HepG2 (cell line): ENCODE results near the gene HNRNPF. TPM values are rescaled to one million over a fixed set of nuclear protein-coding genes. Genes with fewer than 3 reads are reported as not detected.
A peak's percentile ranks its signal among the peaks of the same experiment; 100 is the strongest.

Experiments used
- ARHGAP35 ChIP-seq: sonication (generic); formaldehyde crosslinking; IDR thresholded peaks from 2 replicates; pipeline ENCODE4 v1.9.0; 2022; ENCODE audit warnings: mild to moderate bottlenecking, inconsistent platforms, moderate library complexity, missing genetic modification reagents, borderline replicate concordance
- CCDC6 ChIP-seq: sonication (generic); formaldehyde crosslinking; IDR thresholded peaks from 2 replicates; pipeline ENCODE4 v1.8.1; 2022; ENCODE audit warnings: mild to moderate bottlenecking, missing genetic modification reagents, moderate library complexity
- HNF4G ChIP-seq, 2 experiments: sonication (generic) in 1 of 2; formaldehyde crosslinking in 1 of 2; IDR thresholded peaks; 2 replicates each; pipeline versions ENCODE4 v1.4.0 to v1.6.1; 2011 to 2020; ENCODE audit warnings: borderline replicate concordance in 2 of 2, low read depth in 2 of 2, mild to moderate bottlenecking in 2 of 2, low read length in 1 of 2, missing genetic modification reagents in 1 of 2, moderate library complexity in 1 of 2
- KDM4B ChIP-seq: sonication (generic); formaldehyde crosslinking; IDR thresholded peaks from 2 replicates; pipeline ENCODE4 v1.4.0; 2020; ENCODE audit warnings: missing genetic modification reagents
- KDM5A ChIP-seq: fragments of 200-600 bp; sonication (generic); IDR thresholded peaks from 2 replicates; pipeline ENCODE4 v1.7.0; 2018; ENCODE audit warnings: antibody characterized with exemption, mild to moderate bottlenecking, low read length, borderline replicate concordance
- RFX1 ChIP-seq: fragments of 450-650 bp; IDR thresholded peaks from 2 replicates; pipeline ENCODE4 v1.6.1; 2017
- SP4 ChIP-seq: sonication (generic); formaldehyde crosslinking; IDR thresholded peaks from 2 replicates; pipeline ENCODE4 v1.8.1; 2023; ENCODE audit warnings: mild to moderate bottlenecking, missing genetic modification reagents
- TBP ChIP-seq: sonication (generic); formaldehyde crosslinking; IDR thresholded peaks from 2 replicates; pipeline ENCODE4 v1.5.0; 2020; ENCODE audit warnings: missing genetic modification reagents
- TBX2 ChIP-seq: sonication (generic); formaldehyde crosslinking; IDR thresholded peaks from 2 replicates; pipeline ENCODE4 v1.5.0; 2020; ENCODE audit warnings: missing genetic modification reagents, mild to moderate bottlenecking, borderline replicate concordance
- ZIK1 ChIP-seq: sonication (generic); formaldehyde crosslinking; IDR thresholded peaks from 2 replicates; pipeline ENCODE4 v1.5.0; 2020; ENCODE audit warnings: mild to moderate bottlenecking, low read depth, missing genetic modification reagents, borderline replicate concordance
- ZNF136 ChIP-seq: sonication (generic); formaldehyde crosslinking; IDR thresholded peaks from 2 replicates; pipeline ENCODE4 v1.8.1; 2022; ENCODE audit warnings: low read depth, mild to moderate bottlenecking, moderate library complexity, missing genetic modification reagents
- ZNF333 ChIP-seq: sonication (generic); formaldehyde crosslinking; IDR thresholded peaks from 2 replicates; pipeline ENCODE4 v1.4.0; 2020; ENCODE audit warnings: mild to moderate bottlenecking, missing genetic modification reagents, borderline replicate concordance
- ZNF446 ChIP-seq: sonication (generic); formaldehyde crosslinking; IDR thresholded peaks from 2 replicates; pipeline ENCODE4 v1.5.0; 2020; ENCODE audit warnings: mild to moderate bottlenecking, missing genetic modification reagents
- ZNF501 ChIP-seq: sonication (generic); formaldehyde crosslinking; IDR thresholded peaks from 2 replicates; pipeline ENCODE4 v1.5.1; 2020; ENCODE audit warnings: mild to moderate bottlenecking, moderate library complexity, missing genetic modification reagents
- ZNF598 ChIP-seq: sonication (generic); formaldehyde crosslinking; IDR thresholded peaks from 2 replicates; pipeline ENCODE4 v1.5.1; 2020; ENCODE audit warnings: mild to moderate bottlenecking, missing genetic modification reagents, borderline replicate concordance
- polyA plus RNA-seq, 8 experiments: library from polyadenylated mRNA; depleted of rRNA in 3 of 8; stranded (reverse) in 7 of 8; unstranded in 1 of 8; fragments of >200 nt; fragmentation: Illumina TruSeq in 4 of 8; extraction: Trizol in 4 of 8; gene quantifications; 2 replicates each; pipeline versions ENCODE4 v1.2.1 to v1.2.3, GENCODE V29; 2011 to 2016; ENCODE audit warnings: low read depth in 4 of 8, missing spikeins in 1 of 8, mixed read lengths in 1 of 8; ENCODE audit not compliant: insufficient read depth in 1 of 8
- total RNA-seq, 5 experiments: library from RNA; depleted of rRNA; stranded (reverse); fragments of >200 nt; fragmentation: Illumina TruSeq; extraction: Trizol; gene quantifications; 2 replicates each; pipeline ENCODE4 v1.2.3, GENCODE V29; 2016; ENCODE audit warnings: low read depth in 1 of 5
- TF ChIP-seq, protein P1 (sequence below): sonication (generic); formaldehyde crosslinking; IDR thresholded peaks from 2 replicates; pipeline ENCODE4 v1.8.1; 2022; ENCODE audit warnings: low read depth, mild to moderate bottlenecking, missing genetic modification reagents
- TF ChIP-seq, protein P2 (sequence below): sonication (generic); formaldehyde crosslinking; IDR thresholded peaks from 2 replicates; pipeline ENCODE4 v1.5.0; 2020; ENCODE audit warnings: mild to moderate bottlenecking, missing genetic modification reagents
- TF ChIP-seq, protein P3 (sequence below): sonication (generic); formaldehyde crosslinking; IDR thresholded peaks from 2 replicates; pipeline ENCODE4 v1.5.0; 2020; ENCODE audit warnings: missing genetic modification reagents
- TF ChIP-seq, protein P4 (sequence below): sonication (generic); formaldehyde crosslinking; conservative IDR thresholded peaks from 2 replicates; pipeline ENCODE4 v1.8.0; 2022; ENCODE audit warnings: low read depth, missing genetic modification reagents
- TF ChIP-seq, protein P5 (sequence below): IDR thresholded peaks from 2 replicates; pipeline ENCODE4 v1.6.1; 2016; ENCODE audit warnings: low read depth, borderline replicate concordance

HNRNPF gene
- total and polyA plus RNA-seq, 2 of the 13 experiments (the other 11 are each of a cell fraction or from before 2014, with no cell fraction given), result 166 to 308 TPM

DNA sequence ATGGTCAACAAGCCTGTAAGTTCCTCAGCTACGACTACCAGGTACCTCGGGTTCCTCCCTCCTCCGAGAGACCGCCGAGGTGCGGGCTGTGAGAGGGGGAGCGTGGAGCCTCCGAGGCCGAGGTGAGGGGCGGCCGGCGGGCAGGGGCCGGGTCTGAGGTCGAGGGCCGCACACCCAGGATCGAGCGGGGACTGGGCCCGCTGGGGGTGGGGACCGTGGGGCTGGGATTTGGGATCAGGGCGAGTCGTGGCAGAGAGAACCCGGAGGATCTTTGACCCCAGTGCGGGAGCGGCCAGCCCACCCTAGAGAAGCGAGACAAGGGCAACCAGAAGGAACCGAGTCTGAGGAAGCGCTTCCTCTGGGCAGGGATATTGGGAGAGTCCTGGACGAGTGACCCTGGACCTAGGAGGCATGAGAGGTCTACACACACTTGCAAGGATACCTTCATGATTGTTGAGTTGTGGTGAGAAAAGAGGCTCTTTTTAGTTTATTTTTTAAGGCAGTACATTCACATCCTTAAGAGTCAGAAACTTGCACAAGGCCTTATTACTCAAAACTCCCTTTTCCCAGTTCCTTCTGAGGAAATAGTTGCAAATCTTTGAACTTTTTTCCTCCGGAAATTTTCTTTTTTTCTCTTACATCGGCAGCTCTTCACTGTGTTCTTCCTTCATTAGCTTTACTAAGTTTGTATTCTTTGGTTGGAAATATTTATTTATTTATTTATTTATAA is 28.3 kb upstream of the HNRNPF start (continued):
- TF ChIP-seq, protein P1, sequence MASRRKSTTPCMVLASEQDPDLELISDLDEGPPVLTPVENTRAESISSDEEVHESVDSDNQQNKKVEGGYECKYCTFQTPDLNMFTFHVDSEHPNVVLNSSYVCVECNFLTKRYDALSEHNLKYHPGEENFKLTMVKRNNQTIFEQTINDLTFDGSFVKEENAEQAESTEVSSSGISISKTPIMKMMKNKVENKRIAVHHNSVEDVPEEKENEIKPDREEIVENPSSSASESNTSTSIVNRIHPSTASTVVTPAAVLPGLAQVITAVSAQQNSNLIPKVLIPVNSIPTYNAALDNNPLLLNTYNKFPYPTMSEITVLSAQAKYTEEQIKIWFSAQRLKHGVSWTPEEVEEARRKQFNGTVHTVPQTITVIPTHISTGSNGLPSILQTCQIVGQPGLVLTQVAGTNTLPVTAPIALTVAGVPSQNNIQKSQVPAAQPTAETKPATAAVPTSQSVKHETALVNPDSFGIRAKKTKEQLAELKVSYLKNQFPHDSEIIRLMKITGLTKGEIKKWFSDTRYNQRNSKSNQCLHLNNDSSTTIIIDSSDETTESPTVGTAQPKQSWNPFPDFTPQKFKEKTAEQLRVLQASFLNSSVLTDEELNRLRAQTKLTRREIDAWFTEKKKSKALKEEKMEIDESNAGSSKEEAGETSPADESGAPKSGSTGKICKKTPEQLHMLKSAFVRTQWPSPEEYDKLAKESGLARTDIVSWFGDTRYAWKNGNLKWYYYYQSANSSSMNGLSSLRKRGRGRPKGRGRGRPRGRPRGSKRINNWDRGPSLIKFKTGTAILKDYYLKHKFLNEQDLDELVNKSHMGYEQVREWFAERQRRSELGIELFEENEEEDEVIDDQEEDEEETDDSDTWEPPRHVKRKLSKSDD (CRISPR knock-in tag), result no peak
- TF ChIP-seq KDM4B, result no peak
- TF ChIP-seq, protein P2, sequence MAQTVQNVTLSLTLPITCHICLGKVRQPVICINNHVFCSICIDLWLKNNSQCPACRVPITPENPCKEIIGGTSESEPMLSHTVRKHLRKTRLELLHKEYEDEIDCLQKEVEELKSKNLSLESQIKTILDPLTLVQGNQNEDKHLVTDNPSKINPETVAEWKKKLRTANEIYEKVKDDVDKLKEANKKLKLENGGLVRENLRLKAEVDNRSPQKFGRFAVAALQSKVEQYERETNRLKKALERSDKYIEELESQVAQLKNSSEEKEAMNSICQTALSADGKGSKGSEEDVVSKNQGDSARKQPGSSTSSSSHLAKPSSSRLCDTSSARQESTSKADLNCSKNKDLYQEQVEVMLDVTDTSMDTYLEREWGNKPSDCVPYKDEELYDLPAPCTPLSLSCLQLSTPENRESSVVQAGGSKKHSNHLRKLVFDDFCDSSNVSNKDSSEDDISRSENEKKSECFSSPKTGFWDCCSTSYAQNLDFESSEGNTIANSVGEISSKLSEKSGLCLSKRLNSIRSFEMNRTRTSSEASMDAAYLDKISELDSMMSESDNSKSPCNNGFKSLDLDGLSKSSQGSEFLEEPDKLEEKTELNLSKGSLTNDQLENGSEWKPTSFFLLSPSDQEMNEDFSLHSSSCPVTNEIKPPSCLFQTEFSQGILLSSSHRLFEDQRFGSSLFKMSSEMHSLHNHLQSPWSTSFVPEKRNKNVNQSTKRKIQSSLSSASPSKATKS (CRISPR knock-in tag), result no peak
- TF ChIP-seq, protein P3, sequence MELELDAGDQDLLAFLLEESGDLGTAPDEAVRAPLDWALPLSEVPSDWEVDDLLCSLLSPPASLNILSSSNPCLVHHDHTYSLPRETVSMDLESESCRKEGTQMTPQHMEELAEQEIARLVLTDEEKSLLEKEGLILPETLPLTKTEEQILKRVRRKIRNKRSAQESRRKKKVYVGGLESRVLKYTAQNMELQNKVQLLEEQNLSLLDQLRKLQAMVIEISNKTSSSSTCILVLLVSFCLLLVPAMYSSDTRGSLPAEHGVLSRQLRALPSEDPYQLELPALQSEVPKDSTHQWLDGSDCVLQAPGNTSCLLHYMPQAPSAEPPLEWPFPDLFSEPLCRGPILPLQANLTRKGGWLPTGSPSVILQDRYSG (CRISPR knock-in tag), result 0 out of 2 replicates have a peak, but pooled peaks have one; percentile 8
- TF ChIP-seq ZNF598 (CRISPR knock-in tag), result peak; percentile 11; the same call in 1 of the 2 replicates
- TF ChIP-seq RFX1, result 0 out of 2 replicates have a peak, but pooled peaks have one; percentile 4
- TF ChIP-seq ZNF446, result no peak
- TF ChIP-seq TBX2, result peak; percentile 1; the same call in 1 of the 2 replicates
- TF ChIP-seq ZNF501 (CRISPR knock-in tag), result peak; percentile 1; the same call in 1 of the 2 replicates
- no peak for TF ChIP-seq ZIK1 (CRISPR knock-in tag)
- TF ChIP-seq, protein P4, sequence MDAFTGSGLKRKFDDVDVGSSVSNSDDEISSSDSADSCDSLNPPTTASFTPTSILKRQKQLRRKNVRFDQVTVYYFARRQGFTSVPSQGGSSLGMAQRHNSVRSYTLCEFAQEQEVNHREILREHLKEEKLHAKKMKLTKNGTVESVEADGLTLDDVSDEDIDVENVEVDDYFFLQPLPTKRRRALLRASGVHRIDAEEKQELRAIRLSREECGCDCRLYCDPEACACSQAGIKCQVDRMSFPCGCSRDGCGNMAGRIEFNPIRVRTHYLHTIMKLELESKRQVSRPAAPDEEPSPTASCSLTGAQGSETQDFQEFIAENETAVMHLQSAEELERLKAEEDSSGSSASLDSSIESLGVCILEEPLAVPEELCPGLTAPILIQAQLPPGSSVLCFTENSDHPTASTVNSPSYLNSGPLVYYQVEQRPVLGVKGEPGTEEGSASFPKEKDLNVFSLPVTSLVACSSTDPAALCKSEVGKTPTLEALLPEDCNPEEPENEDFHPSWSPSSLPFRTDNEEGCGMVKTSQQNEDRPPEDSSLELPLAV (CRISPR knock-in tag), result no peak
- TF ChIP-seq TBP (CRISPR knock-in tag), result no peak
- TF ChIP-seq ZNF333, result 0 out of 2 replicates have a peak, but pooled peaks have one; percentile 6
- TF ChIP-seq ARHGAP35 (CRISPR knock-in tag), result peak; percentile 4; the same call in 1 of the 2 replicates
- TF ChIP-seq SP4, result 0 out of 2 replicates have a peak, but pooled peaks have one; percentile 37
- 0 out of 2 replicates have a peak, but pooled peaks have one; percentile 0 for TF ChIP-seq HNF4G (IDR thresholded peaks at IDR 0.05; ENCODE audit: borderline replicate concordance, low read depth, low read length)
- TF ChIP-seq HNF4G (CRISPR knock-in tag; IDR thresholded peaks at IDR 0.05; ENCODE audit: borderline replicate concordance, low read depth), result no peak
- 0 out of 2 replicates have a peak, but pooled peaks have one; percentile 15 for TF ChIP-seq ZNF136 (CRISPR knock-in tag)
- TF ChIP-seq KDM5A, result no peak
- TF ChIP-seq CCDC6 (CRISPR knock-in tag), result no peak
- TF ChIP-seq, protein P5, sequence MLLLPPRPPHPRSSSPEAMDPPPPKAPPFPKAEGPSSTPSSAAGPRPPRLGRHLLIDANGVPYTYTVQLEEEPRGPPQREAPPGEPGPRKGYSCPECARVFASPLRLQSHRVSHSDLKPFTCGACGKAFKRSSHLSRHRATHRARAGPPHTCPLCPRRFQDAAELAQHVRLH (CRISPR knock-in tag), result 0 out of 2 replicates have a peak, but pooled peaks have one; percentile 12
